H9 (cell line): ENCODE measurements around the gene UBE2G1. TPM values are rescaled to one million over a fixed set of nuclear protein-coding genes. Genes with fewer than 3 reads are reported as not detected.

ENCODE experiments used
- DNase-seq: peaks from one replicate; pipeline ENCODE4 v3.0.0-alpha.2; 2017
- H2AFZ ChIP-seq: one replicate; pipeline ENCODE4 v1.6.1; 2013; ENCODE audit warnings: mild to moderate bottlenecking, low read length, control low read depth, moderate library complexity
- H2AK5ac ChIP-seq: 2 replicates; pipeline ENCODE4 v1.6.1; 2013; ENCODE audit warnings: low read length, control low read depth, mixed read lengths; ENCODE audit not compliant: insufficient read length
- H2BK120ac ChIP-seq: one replicate; pipeline ENCODE4 v1.6.1; 2013; ENCODE audit warnings: low read depth, mild to moderate bottlenecking, low read length, control low read depth, inconsistent platforms; ENCODE audit not compliant: poor library complexity, severe bottlenecking
- H2BK12ac ChIP-seq: 2 replicates; pipeline ENCODE4 v1.6.1; 2013; ENCODE audit warnings: low read length, control low read depth, mixed read lengths, low read depth; ENCODE audit not compliant: insufficient read length
- H2BK15ac ChIP-seq: 2 replicates; pipeline ENCODE4 v1.6.1; 2013; ENCODE audit warnings: low read depth, low read length, control low read depth
- H2BK20ac ChIP-seq: one replicate; pipeline ENCODE4 v1.6.1; 2013; ENCODE audit warnings: low read depth, mild to moderate bottlenecking, low read length, control low read depth, inconsistent platforms; ENCODE audit not compliant: poor library complexity, severe bottlenecking
- H2BK5ac ChIP-seq: 2 replicates; pipeline ENCODE4 v1.6.1; 2013; ENCODE audit warnings: low read length, control low read depth, mixed read lengths; ENCODE audit not compliant: insufficient read length
- H3K14ac ChIP-seq: 2 replicates; pipeline ENCODE4 v1.6.1; 2013; ENCODE audit warnings: low read length, control low read depth; ENCODE audit not compliant: insufficient read depth
- H3K18ac ChIP-seq: 2 replicates; pipeline ENCODE4 v1.6.1; 2013; ENCODE audit warnings: low read depth, mild to moderate bottlenecking, mixed read lengths, low read length, control low read depth; ENCODE audit not compliant: insufficient read length
- H3K23ac ChIP-seq: 2 replicates; pipeline ENCODE4 v1.6.1; 2013; ENCODE audit warnings: low read length, control low read depth, mixed read lengths, low read depth; ENCODE audit not compliant: insufficient read length
- H3K23me2 ChIP-seq: 2 replicates; pipeline ENCODE4 v1.6.1; 2013; ENCODE audit warnings: low read depth, mild to moderate bottlenecking, mixed read lengths, low read length, control low read depth; ENCODE audit not compliant: insufficient read length, poor library complexity, severe bottlenecking
- H3K27ac ChIP-seq: 2 replicates; pipeline ENCODE4 v1.5.1; 2013; ENCODE audit warnings: low read length, control low read depth, mixed read lengths, low read depth; ENCODE audit not compliant: insufficient read length
- H3K27me3 ChIP-seq: 2 replicates; pipeline ENCODE4 v1.6.1; 2013; ENCODE audit warnings: low read length, control low read depth, inconsistent platforms; ENCODE audit not compliant: insufficient read depth
- H3K4ac ChIP-seq: 2 replicates; pipeline ENCODE4 v1.6.1; 2013; ENCODE audit warnings: low read depth, mild to moderate bottlenecking, control low read depth, inconsistent platforms, low read length, moderate library complexity
- H3K4me1 ChIP-seq: 2 replicates; pipeline ENCODE4 v1.6.1; 2013; ENCODE audit warnings: low read length, control low read depth, inconsistent platforms; ENCODE audit not compliant: insufficient read depth
- H3K4me2 ChIP-seq: 2 replicates; pipeline ENCODE4 v1.6.1; 2013; ENCODE audit warnings: low read length, control low read depth, mixed read lengths; ENCODE audit not compliant: insufficient read length, insufficient read depth
- H3K56ac ChIP-seq: 2 replicates; pipeline ENCODE4 v1.6.1; 2013; ENCODE audit warnings: low read depth, mild to moderate bottlenecking, mixed read lengths, low read length, control low read depth; ENCODE audit not compliant: insufficient read length
- H3K79me1 ChIP-seq: 2 replicates; pipeline ENCODE4 v1.6.1; 2013; ENCODE audit warnings: low read depth, mild to moderate bottlenecking, moderate library complexity, low read length, control low read depth, inconsistent platforms; ENCODE audit not compliant: insufficient read depth, poor library complexity, severe bottlenecking
- H3K79me2 ChIP-seq: 2 replicates; pipeline ENCODE4 v1.6.1; 2013; ENCODE audit warnings: low read length, control low read depth, inconsistent platforms; ENCODE audit not compliant: insufficient read depth
- H3K9ac ChIP-seq: 2 replicates; pipeline ENCODE4 v1.6.1; 2013; ENCODE audit warnings: low read length, control low read depth, mixed read lengths; ENCODE audit not compliant: insufficient read length; ENCODE audit errors: extremely low read depth
- H3K9me3 ChIP-seq: one replicate; pipeline ENCODE4 v1.6.1; 2013; ENCODE audit warnings: low read depth, low read length, inconsistent platforms; ENCODE audit not compliant: control insufficient read depth
- H3T11ph ChIP-seq: one replicate; pipeline ENCODE4 v1.6.1; 2013; ENCODE audit warnings: mild to moderate bottlenecking, low read length, control low read depth, inconsistent platforms
- H4K20me1 ChIP-seq: one replicate; pipeline ENCODE4 v1.6.1; 2013; ENCODE audit not compliant: control insufficient read depth, insufficient read length, insufficient read depth
- H4K5ac ChIP-seq: 2 replicates; pipeline ENCODE4 v1.6.1; 2013; ENCODE audit warnings: low read depth, mild to moderate bottlenecking, mixed read lengths, low read length, control low read depth; ENCODE audit not compliant: insufficient read length
- H4K8ac ChIP-seq: replicated peaks from 2 replicates; pipeline ENCODE4 v1.6.1; 2013; ENCODE audit warnings: low read length, control low read depth, mixed read lengths, low read depth; ENCODE audit not compliant: insufficient read length
- H4K91ac ChIP-seq: 2 replicates; pipeline ENCODE4 v1.6.1; 2013; ENCODE audit warnings: low read depth, mild to moderate bottlenecking, moderate library complexity, mixed read lengths, low read length, control low read depth; ENCODE audit not compliant: insufficient read length
- H3K27ac Mint-ChIP-seq, 3 experiments: 2 replicates in 2 of 3; 3 replicates in 1 of 3; pipeline ENCODE4 v1.8.0; 2020 to 2021; ENCODE audit warnings: mixed read lengths in 3 of 3, mild to moderate bottlenecking in 1 of 3, moderate library complexity in 1 of 3
- H3K27me3 Mint-ChIP-seq: 2 replicates; pipeline ENCODE4 v1.8.0; 2021; ENCODE audit warnings: low read depth, mild to moderate bottlenecking, moderate library complexity, mixed read lengths
- H3K36me3 Mint-ChIP-seq, 3 experiments: 2 replicates in 2 of 3; 3 replicates in 1 of 3; pipeline ENCODE4 v1.8.0; 2020 to 2021; ENCODE audit warnings: low read depth in 3 of 3, mixed read lengths in 3 of 3; ENCODE audit not compliant: insufficient read depth in 1 of 3
- H3K4me1 Mint-ChIP-seq, 2 experiments: 2 replicates each; pipeline ENCODE4 v1.8.0; 2020; ENCODE audit warnings: mixed read lengths in 2 of 2
- H3K4me3 Mint-ChIP-seq, 2 experiments: 2 replicates in 1 of 2; 3 replicates in 1 of 2; pipeline ENCODE4 v1.8.0; 2020 to 2021; ENCODE audit warnings: mild to moderate bottlenecking in 2 of 2, mixed read lengths in 2 of 2, moderate library complexity in 1 of 2
- H3K9me3 Mint-ChIP-seq, 2 experiments: 2 replicates in 1 of 2; 3 replicates in 1 of 2; pipeline ENCODE4 v1.8.0; 2020; ENCODE audit warnings: mild to moderate bottlenecking in 2 of 2, mixed read lengths in 2 of 2, moderate library complexity in 1 of 2
- CTCF ChIP-seq: fragments of 200-600 bp; sonication (generic); conservative IDR thresholded peaks from 3 replicates; pipeline ENCODE4 v1.8.0; 2021; ENCODE audit warnings: antibody characterized with exemption, mild to moderate bottlenecking
- WGBS: extraction: QIAGEN DNeasy Blood & Tissue Kit; methylation state at CpG from one replicate; pipeline ENCODE4 v1.1.7; 2013; ENCODE audit warnings: missing lambda C conversion rate, low lambda C conversion rate, mixed read lengths; ENCODE audit not compliant: insufficient read length; ENCODE audit errors: extremely low coverage; 5-methylcytosine and 5-hydroxymethylcytosine counted together
- total RNA-seq: library from RNA; stranded (reverse); gene quantifications from 2 replicates; pipeline ENCODE4 v1.2.1, GENCODE V29; 2021

UBE2G1 gene
- total RNA-seq, 1 experiment from 2014 or later, result 188 TPM

DNA sequence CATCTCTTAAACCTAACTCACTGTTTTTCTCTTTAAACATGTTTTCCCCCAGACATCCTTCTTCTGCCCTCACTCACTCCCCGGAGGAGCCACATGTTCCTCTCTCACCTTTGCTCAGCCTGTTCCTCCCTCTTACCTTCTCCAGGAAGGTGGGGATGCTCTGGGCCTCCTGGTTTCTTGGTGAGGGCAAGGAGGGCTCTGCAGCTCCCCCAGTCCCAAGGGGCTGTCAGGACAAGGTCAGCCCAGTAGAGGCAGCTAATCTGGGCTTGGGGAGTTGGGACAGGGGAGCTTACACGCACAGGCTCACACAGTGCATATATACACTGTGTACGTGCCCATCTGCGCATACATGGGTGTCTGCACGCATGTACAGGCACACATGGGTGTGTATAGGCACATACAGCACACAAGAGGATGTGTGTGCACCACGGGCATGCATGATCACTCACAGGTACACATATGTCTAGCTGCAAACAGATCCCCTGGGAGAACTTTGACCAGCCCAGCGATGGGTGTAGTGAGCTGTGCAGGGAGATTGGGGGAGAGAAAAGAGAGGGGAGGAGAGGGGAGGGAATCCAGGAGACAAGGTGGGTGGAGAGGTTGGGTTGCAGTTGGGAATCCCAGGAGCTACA, 38.7 kb upstream of the UBE2G1 start:
- no peak overlapping the region for H2AFZ ChIP-seq
- H2BK15ac ChIP-seq, result no peak overlapping the region
- no peaks in the 10 kb centered on the region for H3K79me2 ChIP-seq
- H2BK120ac ChIP-seq, result no peak overlapping the region
- H3K4me1 ChIP-seq, result no peaks in the 10 kb centered on the region; the same call in 1 of the 2 replicates
- H3K9me3 ChIP-seq, result no peaks in the 10 kb centered on the region
- H4K20me1 ChIP-seq, result no peaks in the 10 kb centered on the region
- H3K9ac ChIP-seq, result no peak overlapping the region
- H4K5ac ChIP-seq, result no peak overlapping the region
- H2BK5ac ChIP-seq, result no peak overlapping the region
- Mint-ChIP-seq H3K4me3 (no peak overlapping the region), H3K36me3 (no peaks in the 10 kb centered on the region), H3K27ac (peak overlapping the region in 1 of 3 experiments; percentile 19; a peak in 3 of 7 replicates), H3K4me1 (peaks cover 10 to 13% of the 10 kb centered on the region in 2 experiments), H3K27me3 (no peaks in the 10 kb centered on the region), H3K9me3 (no peaks in the 10 kb centered on the region)
- H3K23ac ChIP-seq, result no peak overlapping the region
- no peak overlapping the region for H3K27ac ChIP-seq
- H2BK12ac ChIP-seq, result no peak overlapping the region
- TF ChIP-seq CTCF, result no peak
- no peak for DNase-seq
- no peak overlapping the region for H2AK5ac ChIP-seq
- no peak overlapping the region for H3K4me2 ChIP-seq
- no peak overlapping the region for H2BK20ac ChIP-seq
- no peak overlapping the region for H4K8ac ChIP-seq
- WGBS, result no CpG with 5 or more reads among the region's 7 CpGs
- no peak overlapping the region for H3K56ac ChIP-seq
- no peak overlapping the region for H3K14ac ChIP-seq
- H3K4ac ChIP-seq, result no peak overlapping the region
- H3K23me2 ChIP-seq, result no peaks in the 10 kb centered on the region
- no peaks in the 10 kb centered on the region for H3K79me1 ChIP-seq
- no peak overlapping the region for H3K18ac ChIP-seq
- H3T11ph ChIP-seq, result no peak overlapping the region
- no peak overlapping the region for H4K91ac ChIP-seq
- no peaks in the 10 kb centered on the region for H3K27me3 ChIP-seq
